Suprapubic skin (tissue), 4 donors: ENCODE data around the gene CUTA.

ENCODE experiments used
- POLR2A ChIP-seq, 2 donors: fragments of 450-650 bp; IDR thresholded peaks; one replicate each; pipeline ENCODE4 v1.6.1; 2017; ENCODE audit warnings: antibody characterized with exemption in 2 of 2, mild to moderate bottlenecking in 2 of 2, moderate library complexity in 2 of 2
- POLR2AphosphoS5 ChIP-seq, 3 donors: sonication (generic); formaldehyde crosslinking; IDR thresholded peaks; one replicate each; pipeline ENCODE4 v1.6.1; 2017; ENCODE audit warnings: antibody characterized with exemption in 3 of 3
- TF ChIP-seq, protein P1 (sequence below), 2 donors: fragments of 200-600 bp in 1 of 2; fragments of 450-650 bp in 1 of 2; sonication (generic) in 1 of 2; IDR thresholded peaks; one replicate each; pipeline ENCODE4 v1.5.1; 2016 to 2019; ENCODE audit warnings: antibody characterized with exemption in 2 of 2, mild to moderate bottlenecking in 1 of 2, moderate library complexity in 1 of 2

DNA sequence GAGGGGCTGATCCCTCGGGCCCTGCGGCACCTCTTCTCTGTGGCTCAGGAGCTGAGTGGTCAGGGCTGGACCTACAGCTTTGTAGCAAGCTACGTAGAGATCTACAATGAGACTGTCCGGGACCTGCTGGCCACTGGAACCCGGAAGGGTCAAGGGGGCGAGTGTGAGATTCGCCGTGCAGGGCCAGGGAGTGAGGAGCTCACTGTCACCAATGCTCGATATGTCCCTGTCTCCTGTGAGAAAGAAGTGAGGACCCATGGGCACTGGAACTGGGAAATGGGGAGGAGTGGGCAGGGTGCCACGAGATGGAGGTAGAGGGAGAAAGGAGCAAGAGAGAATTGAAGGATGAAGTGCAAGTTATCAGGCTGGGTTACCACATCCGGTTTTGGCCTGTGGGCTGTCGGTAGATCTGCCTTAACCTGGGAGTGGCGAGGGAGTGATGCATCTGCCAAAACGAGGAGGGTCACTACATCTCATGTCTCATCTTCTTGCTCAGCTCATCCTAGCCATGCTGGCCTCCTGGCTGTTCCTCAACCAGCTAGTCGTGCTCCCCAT is 12.4 kb downstream of the CUTA start:
- TF ChIP-seq, protein P1, sequence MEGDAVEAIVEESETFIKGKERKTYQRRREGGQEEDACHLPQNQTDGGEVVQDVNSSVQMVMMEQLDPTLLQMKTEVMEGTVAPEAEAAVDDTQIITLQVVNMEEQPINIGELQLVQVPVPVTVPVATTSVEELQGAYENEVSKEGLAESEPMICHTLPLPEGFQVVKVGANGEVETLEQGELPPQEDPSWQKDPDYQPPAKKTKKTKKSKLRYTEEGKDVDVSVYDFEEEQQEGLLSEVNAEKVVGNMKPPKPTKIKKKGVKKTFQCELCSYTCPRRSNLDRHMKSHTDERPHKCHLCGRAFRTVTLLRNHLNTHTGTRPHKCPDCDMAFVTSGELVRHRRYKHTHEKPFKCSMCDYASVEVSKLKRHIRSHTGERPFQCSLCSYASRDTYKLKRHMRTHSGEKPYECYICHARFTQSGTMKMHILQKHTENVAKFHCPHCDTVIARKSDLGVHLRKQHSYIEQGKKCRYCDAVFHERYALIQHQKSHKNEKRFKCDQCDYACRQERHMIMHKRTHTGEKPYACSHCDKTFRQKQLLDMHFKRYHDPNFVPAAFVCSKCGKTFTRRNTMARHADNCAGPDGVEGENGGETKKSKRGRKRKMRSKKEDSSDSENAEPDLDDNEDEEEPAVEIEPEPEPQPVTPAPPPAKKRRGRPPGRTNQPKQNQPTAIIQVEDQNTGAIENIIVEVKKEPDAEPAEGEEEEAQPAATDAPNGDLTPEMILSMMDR (IDR thresholded peaks at IDR 0.05), result no peak
- TF ChIP-seq POLR2A (IDR thresholded peaks at IDR 0.05) (no peak), POLR2AphosphoS5 (IDR thresholded peaks at IDR 0.05) (no peak)
